H1 (cell line): ENCODE measurements around the gene FSD1. TPM values are rescaled to one million over a fixed set of nuclear protein-coding genes. Genes with fewer than 3 reads are reported as not detected.

Experiments used
- BACH1 ChIP-seq: IDR thresholded peaks from 2 replicates; pipeline ENCODE4 v1.6.1; 2012; ENCODE audit warnings: low read length, improper control_type of control experiment
- EZH2 ChIP-seq: fragments of 200-600 bp; sonication (generic); IDR thresholded peaks from 2 replicates; pipeline ENCODE4 v1.7.1; 2012; ENCODE audit warnings: low read depth, mild to moderate bottlenecking, moderate library complexity, low read length, inconsistent platforms; ENCODE audit not compliant: severe bottlenecking
- HDAC2 ChIP-seq, 2 experiments: fragments of 300-600 bp in 1 of 2; sonication (generic) in 1 of 2; IDR thresholded peaks; 2 replicates each; pipeline ENCODE4 v1.6.1; 2011 to 2012; ENCODE audit warnings: low read depth in 2 of 2, low read length in 2 of 2, mild to moderate bottlenecking in 2 of 2, moderate library complexity in 2 of 2, borderline replicate concordance in 1 of 2, inconsistent platforms in 1 of 2
- KDM4A ChIP-seq: IDR thresholded peaks from one replicate; pipeline ENCODE4 v1.7.1; 2012; ENCODE audit warnings: low read depth, mild to moderate bottlenecking, moderate library complexity, low read length, inconsistent platforms; ENCODE audit not compliant: severe bottlenecking
- MAFK ChIP-seq: IDR thresholded peaks from 2 replicates; pipeline ENCODE4 v1.6.1; 2012; ENCODE audit warnings: low read depth, mild to moderate bottlenecking, improper control_type of control experiment, low read length
- PHF8 ChIP-seq: fragments of 200-600 bp; sonication (generic); conservative IDR thresholded peaks from 2 replicates; pipeline ENCODE4 v1.7.1; 2012; ENCODE audit warnings: low read depth, mild to moderate bottlenecking, inconsistent platforms, low read length, moderate library complexity
- POLR2A ChIP-seq, 2 experiments: IDR thresholded peaks; 1 replicate in 1 of 2; 2 replicates in 1 of 2; pipeline ENCODE4 v1.6.1; 2011; ENCODE audit warnings: low read depth in 2 of 2, low read length in 2 of 2, mild to moderate bottlenecking in 2 of 2; ENCODE audit errors: control extremely low read depth in 1 of 2
- SRF ChIP-seq: IDR thresholded peaks from 2 replicates; pipeline ENCODE4 v1.6.1; 2011; ENCODE audit warnings: mild to moderate bottlenecking, low read depth, low read length, moderate library complexity
- polyA plus RNA-seq, 7 experiments: library from polyadenylated mRNA; depleted of rRNA in 3 of 7; stranded (reverse) in 5 of 7; unstranded in 2 of 7; fragments of >200 nt in 5 of 7; fragments of 200-250 nt in 2 of 7; gene quantifications; 1 replicate in 5 of 7; 2 replicates in 1 of 7; 4 replicates in 1 of 7; pipeline versions ENCODE4 v1.2.1 to v1.2.3, GENCODE V29; 2011 to 2013; ENCODE audit warnings: missing spikeins in 2 of 7, mixed read lengths in 2 of 7
- total RNA-seq: library from RNA; stranded (reverse); fragmentation: NEBNext Ultra II Directional; extraction: Animal tissue kit (Norgen Biotek cat#: 25700); gene quantifications from 2 replicates; pipeline ENCODE4 v1.2.1, GENCODE V29; 2021
- TF ChIP-seq, protein P1 (sequence below): fragments of 300-600 bp; sonication (generic); IDR thresholded peaks from 2 replicates; pipeline ENCODE4 v1.7.1; 2012; ENCODE audit warnings: low read length, moderate library complexity, mild to moderate bottlenecking, inconsistent platforms; ENCODE audit not compliant: insufficient replicate concordance

The FSD1 gene
- total and polyA plus RNA-seq, 2 of the 8 experiments (the other 6 are each of a cell fraction or from before 2014, with no cell fraction given), result 58.8 to 181 TPM

DNA sequence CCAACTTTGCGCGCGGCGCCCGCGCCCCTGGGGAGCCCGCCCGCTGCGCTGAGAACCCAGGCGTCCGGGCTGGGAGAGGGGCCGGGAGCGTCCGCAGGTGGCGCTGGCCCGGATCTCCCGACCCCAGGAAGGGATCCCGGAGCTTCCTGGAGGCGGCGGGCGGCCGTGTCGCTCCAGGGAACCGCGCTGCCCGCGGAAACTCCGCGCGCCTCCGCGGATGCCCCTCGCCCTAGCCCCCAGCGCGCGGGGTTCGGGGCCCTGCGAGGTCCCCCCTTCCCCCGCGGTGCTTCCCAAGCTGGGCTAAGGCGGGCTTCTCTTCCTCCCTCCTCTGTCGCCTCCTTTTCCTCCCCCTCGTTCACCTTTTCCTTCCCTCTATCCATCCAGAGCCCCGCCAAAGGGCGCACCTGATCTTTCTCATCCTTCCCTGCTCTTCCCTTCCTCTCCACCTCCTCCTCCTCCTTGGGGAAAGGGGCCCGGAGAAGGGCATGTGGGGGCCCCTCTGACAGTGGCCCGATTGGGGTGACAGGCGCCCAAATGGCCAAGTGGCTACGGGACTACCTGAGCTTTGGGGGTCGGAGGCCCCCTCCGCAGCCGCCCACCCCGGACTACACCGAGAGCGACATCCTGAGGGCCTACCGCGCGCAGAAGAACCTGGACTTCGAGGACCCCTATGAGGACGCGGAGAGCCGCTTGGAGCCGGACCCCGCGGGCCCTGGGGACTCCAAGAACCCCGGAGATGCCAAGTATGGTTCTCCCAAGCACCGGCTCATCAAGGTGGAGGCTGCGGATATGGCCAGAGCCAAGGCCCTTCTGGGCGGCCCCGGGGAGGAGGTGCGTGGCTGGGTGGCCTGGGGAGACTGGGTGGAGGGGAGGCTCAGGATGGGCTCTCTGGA is 24.6 kb upstream of the FSD1 start (continued):
- TF ChIP-seq, protein P1, sequence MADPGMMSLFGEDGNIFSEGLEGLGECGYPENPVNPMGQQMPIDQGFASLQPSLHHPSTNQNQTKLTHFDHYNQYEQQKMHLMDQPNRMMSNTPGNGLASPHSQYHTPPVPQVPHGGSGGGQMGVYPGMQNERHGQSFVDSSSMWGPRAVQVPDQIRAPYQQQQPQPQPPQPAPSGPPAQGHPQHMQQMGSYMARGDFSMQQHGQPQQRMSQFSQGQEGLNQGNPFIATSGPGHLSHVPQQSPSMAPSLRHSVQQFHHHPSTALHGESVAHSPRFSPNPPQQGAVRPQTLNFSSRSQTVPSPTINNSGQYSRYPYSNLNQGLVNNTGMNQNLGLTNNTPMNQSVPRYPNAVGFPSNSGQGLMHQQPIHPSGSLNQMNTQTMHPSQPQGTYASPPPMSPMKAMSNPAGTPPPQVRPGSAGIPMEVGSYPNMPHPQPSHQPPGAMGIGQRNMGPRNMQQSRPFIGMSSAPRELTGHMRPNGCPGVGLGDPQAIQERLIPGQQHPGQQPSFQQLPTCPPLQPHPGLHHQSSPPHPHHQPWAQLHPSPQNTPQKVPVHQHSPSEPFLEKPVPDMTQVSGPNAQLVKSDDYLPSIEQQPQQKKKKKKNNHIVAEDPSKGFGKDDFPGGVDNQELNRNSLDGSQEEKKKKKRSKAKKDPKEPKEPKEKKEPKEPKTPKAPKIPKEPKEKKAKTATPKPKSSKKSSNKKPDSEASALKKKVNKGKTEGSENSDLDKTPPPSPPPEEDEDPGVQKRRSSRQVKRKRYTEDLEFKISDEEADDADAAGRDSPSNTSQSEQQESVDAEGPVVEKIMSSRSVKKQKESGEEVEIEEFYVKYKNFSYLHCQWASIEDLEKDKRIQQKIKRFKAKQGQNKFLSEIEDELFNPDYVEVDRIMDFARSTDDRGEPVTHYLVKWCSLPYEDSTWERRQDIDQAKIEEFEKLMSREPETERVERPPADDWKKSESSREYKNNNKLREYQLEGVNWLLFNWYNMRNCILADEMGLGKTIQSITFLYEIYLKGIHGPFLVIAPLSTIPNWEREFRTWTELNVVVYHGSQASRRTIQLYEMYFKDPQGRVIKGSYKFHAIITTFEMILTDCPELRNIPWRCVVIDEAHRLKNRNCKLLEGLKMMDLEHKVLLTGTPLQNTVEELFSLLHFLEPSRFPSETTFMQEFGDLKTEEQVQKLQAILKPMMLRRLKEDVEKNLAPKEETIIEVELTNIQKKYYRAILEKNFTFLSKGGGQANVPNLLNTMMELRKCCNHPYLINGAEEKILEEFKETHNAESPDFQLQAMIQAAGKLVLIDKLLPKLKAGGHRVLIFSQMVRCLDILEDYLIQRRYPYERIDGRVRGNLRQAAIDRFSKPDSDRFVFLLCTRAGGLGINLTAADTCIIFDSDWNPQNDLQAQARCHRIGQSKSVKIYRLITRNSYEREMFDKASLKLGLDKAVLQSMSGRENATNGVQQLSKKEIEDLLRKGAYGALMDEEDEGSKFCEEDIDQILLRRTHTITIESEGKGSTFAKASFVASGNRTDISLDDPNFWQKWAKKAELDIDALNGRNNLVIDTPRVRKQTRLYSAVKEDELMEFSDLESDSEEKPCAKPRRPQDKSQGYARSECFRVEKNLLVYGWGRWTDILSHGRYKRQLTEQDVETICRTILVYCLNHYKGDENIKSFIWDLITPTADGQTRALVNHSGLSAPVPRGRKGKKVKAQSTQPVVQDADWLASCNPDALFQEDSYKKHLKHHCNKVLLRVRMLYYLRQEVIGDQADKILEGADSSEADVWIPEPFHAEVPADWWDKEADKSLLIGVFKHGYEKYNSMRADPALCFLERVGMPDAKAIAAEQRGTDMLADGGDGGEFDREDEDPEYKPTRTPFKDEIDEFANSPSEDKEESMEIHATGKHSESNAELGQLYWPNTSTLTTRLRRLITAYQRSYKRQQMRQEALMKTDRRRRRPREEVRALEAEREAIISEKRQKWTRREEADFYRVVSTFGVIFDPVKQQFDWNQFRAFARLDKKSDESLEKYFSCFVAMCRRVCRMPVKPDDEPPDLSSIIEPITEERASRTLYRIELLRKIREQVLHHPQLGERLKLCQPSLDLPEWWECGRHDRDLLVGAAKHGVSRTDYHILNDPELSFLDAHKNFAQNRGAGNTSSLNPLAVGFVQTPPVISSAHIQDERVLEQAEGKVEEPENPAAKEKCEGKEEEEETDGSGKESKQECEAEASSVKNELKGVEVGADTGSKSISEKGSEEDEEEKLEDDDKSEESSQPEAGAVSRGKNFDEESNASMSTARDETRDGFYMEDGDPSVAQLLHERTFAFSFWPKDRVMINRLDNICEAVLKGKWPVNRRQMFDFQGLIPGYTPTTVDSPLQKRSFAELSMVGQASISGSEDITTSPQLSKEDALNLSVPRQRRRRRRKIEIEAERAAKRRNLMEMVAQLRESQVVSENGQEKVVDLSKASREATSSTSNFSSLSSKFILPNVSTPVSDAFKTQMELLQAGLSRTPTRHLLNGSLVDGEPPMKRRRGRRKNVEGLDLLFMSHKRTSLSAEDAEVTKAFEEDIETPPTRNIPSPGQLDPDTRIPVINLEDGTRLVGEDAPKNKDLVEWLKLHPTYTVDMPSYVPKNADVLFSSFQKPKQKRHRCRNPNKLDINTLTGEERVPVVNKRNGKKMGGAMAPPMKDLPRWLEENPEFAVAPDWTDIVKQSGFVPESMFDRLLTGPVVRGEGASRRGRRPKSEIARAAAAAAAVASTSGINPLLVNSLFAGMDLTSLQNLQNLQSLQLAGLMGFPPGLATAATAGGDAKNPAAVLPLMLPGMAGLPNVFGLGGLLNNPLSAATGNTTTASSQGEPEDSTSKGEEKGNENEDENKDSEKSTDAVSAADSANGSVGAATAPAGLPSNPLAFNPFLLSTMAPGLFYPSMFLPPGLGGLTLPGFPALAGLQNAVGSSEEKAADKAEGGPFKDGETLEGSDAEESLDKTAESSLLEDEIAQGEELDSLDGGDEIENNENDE, result no peak
- peak; percentile 71 for TF ChIP-seq KDM4A
- TF ChIP-seq BACH1, result no peak
- TF ChIP-seq SRF, result no peak
- peak; percentile 52 for TF ChIP-seq EZH2
- 0 out of 2 replicates have a peak, but pooled peaks have one; percentile 27 for TF ChIP-seq PHF8
- TF ChIP-seq MAFK, result no peak
- TF ChIP-seq POLR2A (IDR thresholded peaks at IDR 0.05; ENCODE audit: control extremely low read depth in 1 of 2, low read depth in 2 of 2, low read length in 2 of 2), result no peak
- peak in 1 of 2 experiments; percentile 69; a peak in 1 of 4 replicates for TF ChIP-seq HDAC2 (IDR thresholded peaks at IDR 0.05; ENCODE audit: borderline replicate concordance in 1 of 2, low read depth in 2 of 2, low read length in 2 of 2)
